Osteoblast (primary cell): ENCODE data around the gene BCL11A. TPM values are rescaled to one million over a fixed set of nuclear protein-coding genes. Genes with fewer than 3 reads are reported as not detected.

ENCODE experiments used
- DNase-seq: peaks from one replicate; pipeline ENCODE4 v3.0.0; 2011; ENCODE audit warnings: low spot score, mixed read lengths; ENCODE audit not compliant: insufficient read length; ENCODE audit errors: missing footprints
- H2AFZ ChIP-seq: 2 replicates; pipeline ENCODE4 v1.6.0; 2011; ENCODE audit warnings: mild to moderate bottlenecking, low read length
- H3K27ac ChIP-seq: 2 replicates; pipeline ENCODE4 v1.5.1; 2011; ENCODE audit warnings: mild to moderate bottlenecking, low read depth, low read length, moderate library complexity
- H3K27me3 ChIP-seq: 2 replicates; pipeline ENCODE4 v1.6.0; 2012; ENCODE audit warnings: mild to moderate bottlenecking, control low read depth, inconsistent platforms, low read length, moderate library complexity; ENCODE audit not compliant: insufficient read depth
- H3K36me3 ChIP-seq: 2 replicates; pipeline ENCODE4 v1.5.1; 2011; ENCODE audit warnings: mild to moderate bottlenecking, low read length, control low read depth, moderate library complexity; ENCODE audit not compliant: insufficient read depth
- H3K4me1 ChIP-seq: 2 replicates; pipeline ENCODE4 v1.5.1; 2011; ENCODE audit warnings: mild to moderate bottlenecking, low read length, control low read depth, moderate library complexity; ENCODE audit not compliant: insufficient read depth
- H3K4me2 ChIP-seq: 2 replicates; pipeline ENCODE4 v1.6.0; 2011; ENCODE audit warnings: mild to moderate bottlenecking, low read length; ENCODE audit not compliant: insufficient read depth
- H3K4me3 ChIP-seq: fragments of 200-600 bp; sonication (generic); 3 replicates; pipeline ENCODE4 v1.5.1; 2012; ENCODE audit warnings: mild to moderate bottlenecking, low read length, inconsistent platforms; ENCODE audit not compliant: insufficient read depth
- H3K79me2 ChIP-seq: 2 replicates; pipeline ENCODE4 v1.6.0; 2012; ENCODE audit warnings: mild to moderate bottlenecking, low read length, control low read depth, inconsistent platforms; ENCODE audit not compliant: insufficient read depth
- H3K9me3 ChIP-seq: 2 replicates; pipeline ENCODE4 v1.5.1; 2011; ENCODE audit warnings: low read depth, low read length, control low read depth
- H4K20me1 ChIP-seq: 2 replicates; pipeline ENCODE4 v1.6.0; 2012; ENCODE audit warnings: mild to moderate bottlenecking, low read length, control low read depth; ENCODE audit not compliant: insufficient read depth
- total RNA-seq: library from RNA; depleted of rRNA; stranded (reverse); fragments of >200 nt; gene quantifications from 2 replicates; pipeline ENCODE4 v1.2.3, GENCODE V29; 2012
- TF ChIP-seq, protein P1 (sequence below): IDR thresholded peaks from 2 replicates; pipeline ENCODE4 v1.5.1; 2011; ENCODE audit warnings: mild to moderate bottlenecking, low read depth, low read length, moderate library complexity; ENCODE audit errors: extremely low read depth

BCL11A gene
- total RNA-seq, 1 donor: 1.4 TPM

- TF ChIP-seq, protein P1, sequence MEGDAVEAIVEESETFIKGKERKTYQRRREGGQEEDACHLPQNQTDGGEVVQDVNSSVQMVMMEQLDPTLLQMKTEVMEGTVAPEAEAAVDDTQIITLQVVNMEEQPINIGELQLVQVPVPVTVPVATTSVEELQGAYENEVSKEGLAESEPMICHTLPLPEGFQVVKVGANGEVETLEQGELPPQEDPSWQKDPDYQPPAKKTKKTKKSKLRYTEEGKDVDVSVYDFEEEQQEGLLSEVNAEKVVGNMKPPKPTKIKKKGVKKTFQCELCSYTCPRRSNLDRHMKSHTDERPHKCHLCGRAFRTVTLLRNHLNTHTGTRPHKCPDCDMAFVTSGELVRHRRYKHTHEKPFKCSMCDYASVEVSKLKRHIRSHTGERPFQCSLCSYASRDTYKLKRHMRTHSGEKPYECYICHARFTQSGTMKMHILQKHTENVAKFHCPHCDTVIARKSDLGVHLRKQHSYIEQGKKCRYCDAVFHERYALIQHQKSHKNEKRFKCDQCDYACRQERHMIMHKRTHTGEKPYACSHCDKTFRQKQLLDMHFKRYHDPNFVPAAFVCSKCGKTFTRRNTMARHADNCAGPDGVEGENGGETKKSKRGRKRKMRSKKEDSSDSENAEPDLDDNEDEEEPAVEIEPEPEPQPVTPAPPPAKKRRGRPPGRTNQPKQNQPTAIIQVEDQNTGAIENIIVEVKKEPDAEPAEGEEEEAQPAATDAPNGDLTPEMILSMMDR: no peak
- Histone ChIP-seq H4K20me1 (no peaks in the 10 kb centered on the region), H3K4me2 (no peak overlapping the region), H3K9me3 (no peaks in the 10 kb centered on the region), H3K4me3 (no peak overlapping the region), H3K27ac (no peak overlapping the region), H3K27me3 (no peaks in the 10 kb centered on the region), H3K4me1 (no peaks in the 10 kb centered on the region), H3K36me3 (no peaks in the 10 kb centered on the region), H2AFZ (no peak overlapping the region), H3K79me2 (no peaks in the 10 kb centered on the region)
- no peak for DNase-seq
Measured at GRCh38 chr2:60540074-60540473, 13.4 kb downstream of the BCL11A start.

DNA sequence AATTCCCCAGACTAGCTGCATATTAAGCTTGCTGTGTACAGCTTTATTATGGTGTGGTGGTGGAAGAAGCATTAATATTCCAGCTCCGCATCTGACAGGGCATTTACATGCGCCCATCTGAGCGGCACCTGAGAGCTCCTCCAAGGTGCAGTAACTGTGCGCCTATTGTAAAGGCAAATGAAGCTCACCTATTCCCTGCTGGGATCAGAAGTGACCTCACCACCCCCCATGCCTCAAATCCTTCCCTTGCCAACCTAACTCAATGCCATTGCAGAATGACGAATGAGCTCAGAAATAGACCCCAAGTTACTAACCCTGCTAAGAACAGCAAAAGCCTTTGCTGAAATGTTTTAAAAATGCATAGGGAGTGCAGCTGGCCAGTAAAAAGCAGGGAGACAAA, 14.3 kb downstream of the BCL11A start:
- DNase-seq: no peak
- no peaks in the 10 kb centered on the region for H3K27me3 ChIP-seq
- H3K36me3 ChIP-seq: no peaks in the 10 kb centered on the region
- H3K9me3 ChIP-seq: no peaks in the 10 kb centered on the region
- no peaks in the 10 kb centered on the region for H4K20me1 ChIP-seq
- TF ChIP-seq, protein P1: no peak
- H3K27ac ChIP-seq: no peak overlapping the region
- H2AFZ ChIP-seq: no peak overlapping the region
- H3K4me1 ChIP-seq: no peaks in the 10 kb centered on the region
- no peak overlapping the region for H3K4me2 ChIP-seq
- H3K4me3 ChIP-seq: no peak overlapping the region
- no peaks in the 10 kb centered on the region for H3K79me2 ChIP-seq

DNA sequence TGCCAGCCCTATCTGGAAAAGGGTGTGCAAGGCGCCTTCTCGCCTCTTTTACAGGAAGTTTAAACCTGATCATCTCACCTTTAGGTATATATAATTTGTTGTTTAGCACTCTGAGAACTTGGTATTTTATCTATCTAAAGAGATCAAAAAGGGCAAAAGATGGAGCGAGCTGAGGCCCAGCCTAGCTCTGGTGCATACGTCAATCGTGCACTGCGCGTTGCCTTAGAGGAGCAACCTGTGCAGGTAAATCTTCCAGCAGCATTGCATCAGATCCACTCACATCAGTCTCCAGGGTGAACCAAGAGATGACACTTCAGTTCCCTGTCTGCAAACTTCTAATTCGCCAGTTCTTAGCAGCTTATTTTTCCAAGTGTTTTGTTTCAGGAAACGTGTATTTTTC, 15.4 kb downstream of the BCL11A start:
- Histone ChIP-seq H3K36me3 (no peaks in the 10 kb centered on the region), H3K27ac (no peak overlapping the region), H3K79me2 (no peaks in the 10 kb centered on the region), H4K20me1 (no peaks in the 10 kb centered on the region), H3K4me1 (no peaks in the 10 kb centered on the region), H3K9me3 (no peaks in the 10 kb centered on the region), H2AFZ (no peak overlapping the region), H3K4me2 (no peak overlapping the region), H3K4me3 (no peak overlapping the region), H3K27me3 (no peaks in the 10 kb centered on the region)
- no peak for DNase-seq
- TF ChIP-seq, protein P1: no peak

- Histone ChIP-seq H3K36me3 (no peaks in the 10 kb centered on the region), H3K27ac (no peak overlapping the region), H4K20me1 (no peaks in the 10 kb centered on the region), H3K79me2 (no peaks in the 10 kb centered on the region), H3K4me3 (no peak overlapping the region), H3K9me3 (no peaks in the 10 kb centered on the region), H3K27me3 (no peaks in the 10 kb centered on the region), H3K4me1 (no peaks in the 10 kb centered on the region), H3K4me2 (no peak overlapping the region), H2AFZ (no peak overlapping the region)
- TF ChIP-seq, protein P1: no peak
- no peak for DNase-seq
Measured at GRCh38 chr2:60536746-60537145, 16.7 kb downstream of the BCL11A start.
